Smooth muscle cell (in vitro differentiated cells): ENCODE measurements around the gene CEP170B. TPM values are rescaled to one million over a fixed set of nuclear protein-coding genes. Genes with fewer than 3 reads are reported as not detected.

Source experiments
- DNase-seq: peaks from one replicate; lab custom pipeline; 2025; ENCODE audit not compliant: unreplicated experiment; lab: John Stamatoyannopoulos, UW
- H2AFZ ChIP-seq: fragments of 200-600 bp; sonication (generic); 2 replicates; pipeline ENCODE4 v1.6.0; 2016; ENCODE audit warnings: antibody characterized with exemption, low read depth, mild to moderate bottlenecking
- H3F3A ChIP-seq: fragments of 200-600 bp; sonication (generic); 2 replicates; pipeline ENCODE4 v1.6.0; 2017; ENCODE audit warnings: antibody characterized with exemption, low read depth
- H3K27ac ChIP-seq: fragments of 200-600 bp; sonication (generic); 2 replicates; pipeline ENCODE4 v1.5.1; 2016; ENCODE audit warnings: low read depth, mild to moderate bottlenecking
- H3K27me3 ChIP-seq: fragments of 200-600 bp; sonication (generic); 2 replicates; pipeline ENCODE4 v1.6.1; 2016; ENCODE audit warnings: low read depth, mild to moderate bottlenecking
- H3K36me3 ChIP-seq: fragments of 200-600 bp; sonication (generic); 2 replicates; pipeline ENCODE4 v1.5.1; 2016; ENCODE audit warnings: low read depth
- H3K4me1 ChIP-seq: fragments of 200-600 bp; sonication (generic); 2 replicates; pipeline ENCODE4 v1.5.1; 2016; ENCODE audit warnings: low read depth
- H3K4me2 ChIP-seq: fragments of 200-600 bp; sonication (generic); 2 replicates; pipeline ENCODE4 v1.6.0; 2016; ENCODE audit warnings: mild to moderate bottlenecking
- H3K4me3 ChIP-seq: fragments of 200-600 bp; sonication (generic); 2 replicates; pipeline ENCODE4 v1.5.1; 2016; ENCODE audit warnings: mild to moderate bottlenecking
- H3K79me2 ChIP-seq: fragments of 200-600 bp; sonication (generic); 2 replicates; pipeline ENCODE4 v1.6.0; 2016; ENCODE audit warnings: low read depth, mild to moderate bottlenecking
- H3K9ac ChIP-seq: fragments of 200-600 bp; sonication (generic); 2 replicates; pipeline ENCODE4 v1.6.0; 2016; ENCODE audit warnings: low read depth
- H3K9me3 ChIP-seq: fragments of 200-600 bp; sonication (generic); replicated peaks from 2 replicates; pipeline ENCODE4 v1.5.1; 2016; ENCODE audit warnings: low read depth
- H4K20me1 ChIP-seq: fragments of 200-600 bp; sonication (generic); 2 replicates; pipeline ENCODE4 v1.6.0; 2016; ENCODE audit warnings: low read depth
- WGBS: methylation state at CpG from one replicate; pipeline ENCODE4 v1.1.7; 2016; ENCODE audit warnings: low lambda C conversion rate; 5-methylcytosine and 5-hydroxymethylcytosine counted together
- polyA plus RNA-seq: library from polyadenylated mRNA; unstranded; fragments of >200 nt; fragmentation: Nextera tagmentation; extraction: Ambion mirVana; gene quantifications from 2 replicates; pipeline ENCODE4 v1.2.1, GENCODE V29; 2016
- total RNA-seq: library from RNA; depleted of rRNA; stranded (reverse); fragments of >200 nt; gene quantifications from 2 replicates; pipeline ENCODE4 v1.2.3, GENCODE V29; 2014
- TF ChIP-seq, protein P1 (sequence below): fragments of 200-600 bp; sonication (generic); IDR thresholded peaks from 2 replicates; pipeline ENCODE4 v1.5.1; 2017; ENCODE audit warnings: borderline replicate concordance, mild to moderate bottlenecking, antibody characterized with exemption; ENCODE audit not compliant: insufficient read depth, poor library complexity, severe bottlenecking

CEP170B gene
- total and polyA plus RNA-seq, 2 experiments from 2014 or later: 5.9 to 9.8 TPM

DNA sequence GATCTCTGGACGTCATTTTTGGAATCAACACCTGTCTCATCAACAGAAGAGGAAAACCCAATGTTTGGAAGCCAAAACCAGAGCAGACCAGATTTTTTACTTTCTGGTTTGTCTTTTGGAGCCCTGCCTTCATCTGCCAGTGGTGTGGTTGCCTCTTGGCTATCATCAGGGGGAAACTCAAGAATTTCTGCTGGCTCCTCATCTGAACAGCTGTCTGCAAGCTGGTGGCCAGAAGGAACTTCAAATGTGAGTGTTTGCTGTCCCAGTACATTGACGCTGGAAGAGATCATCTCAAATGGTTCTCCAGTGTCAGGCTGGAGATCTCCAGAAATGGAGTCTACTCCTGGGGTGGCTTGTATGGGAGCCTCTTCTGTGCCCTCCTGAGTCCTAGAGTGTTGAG, 73.4 kb downstream of the CEP170B start:
- no peak overlapping the region for H3K9ac ChIP-seq
- no peak for DNase-seq
- H3F3A ChIP-seq: no peaks in the 10 kb centered on the region
- TF ChIP-seq, protein P1, sequence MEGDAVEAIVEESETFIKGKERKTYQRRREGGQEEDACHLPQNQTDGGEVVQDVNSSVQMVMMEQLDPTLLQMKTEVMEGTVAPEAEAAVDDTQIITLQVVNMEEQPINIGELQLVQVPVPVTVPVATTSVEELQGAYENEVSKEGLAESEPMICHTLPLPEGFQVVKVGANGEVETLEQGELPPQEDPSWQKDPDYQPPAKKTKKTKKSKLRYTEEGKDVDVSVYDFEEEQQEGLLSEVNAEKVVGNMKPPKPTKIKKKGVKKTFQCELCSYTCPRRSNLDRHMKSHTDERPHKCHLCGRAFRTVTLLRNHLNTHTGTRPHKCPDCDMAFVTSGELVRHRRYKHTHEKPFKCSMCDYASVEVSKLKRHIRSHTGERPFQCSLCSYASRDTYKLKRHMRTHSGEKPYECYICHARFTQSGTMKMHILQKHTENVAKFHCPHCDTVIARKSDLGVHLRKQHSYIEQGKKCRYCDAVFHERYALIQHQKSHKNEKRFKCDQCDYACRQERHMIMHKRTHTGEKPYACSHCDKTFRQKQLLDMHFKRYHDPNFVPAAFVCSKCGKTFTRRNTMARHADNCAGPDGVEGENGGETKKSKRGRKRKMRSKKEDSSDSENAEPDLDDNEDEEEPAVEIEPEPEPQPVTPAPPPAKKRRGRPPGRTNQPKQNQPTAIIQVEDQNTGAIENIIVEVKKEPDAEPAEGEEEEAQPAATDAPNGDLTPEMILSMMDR: no peak
- no peaks in the 10 kb centered on the region for H4K20me1 ChIP-seq
- peaks cover 28% of the 10 kb centered on the region for H3K27me3 ChIP-seq
- H3K36me3 ChIP-seq: no peaks in the 10 kb centered on the region
- H3K4me1 ChIP-seq: no peaks in the 10 kb centered on the region
- no peak overlapping the region for H3K27ac ChIP-seq
- no peak overlapping the region for H3K4me2 ChIP-seq
- no peaks in the 10 kb centered on the region for H3K79me2 ChIP-seq
- no peak overlapping the region for H2AFZ ChIP-seq
- no peaks in the 10 kb centered on the region for H3K9me3 ChIP-seq
- 80% methylated on average over 2 of the region's 2 CpGs for WGBS
- no peak overlapping the region for H3K4me3 ChIP-seq

DNA sequence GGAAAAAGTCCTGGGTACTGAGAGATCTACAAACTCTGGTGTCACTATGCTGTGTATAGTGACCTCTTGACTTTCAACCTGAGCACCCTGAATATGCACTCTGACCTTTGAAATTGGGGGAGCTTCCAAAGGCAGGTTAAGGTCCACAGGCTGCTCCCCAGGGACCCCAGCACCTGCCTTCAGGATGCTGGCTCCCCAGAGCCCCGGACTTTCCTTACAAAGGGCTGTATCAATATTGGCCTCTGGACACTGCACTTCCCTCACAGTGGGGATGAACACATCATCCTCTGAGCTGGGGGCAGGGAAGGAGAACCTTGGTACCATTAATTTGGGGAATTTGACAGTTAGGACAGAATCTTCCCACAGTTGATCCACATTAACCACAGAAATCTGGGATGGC, 73.9 kb downstream of the CEP170B start:
- no peak overlapping the region for H3K27ac ChIP-seq
- no peak overlapping the region for H3K4me2 ChIP-seq
- H3K36me3 ChIP-seq: no peaks in the 10 kb centered on the region
- no peak overlapping the region for H3K9ac ChIP-seq
- TF ChIP-seq, protein P1: no peak
- H2AFZ ChIP-seq: no peak overlapping the region
- H3K9me3 ChIP-seq: no peaks in the 10 kb centered on the region
- H3K4me1 ChIP-seq: no peaks in the 10 kb centered on the region
- peaks cover 28% of the 10 kb centered on the region for H3K27me3 ChIP-seq
- H3F3A ChIP-seq: no peaks in the 10 kb centered on the region
- H3K4me3 ChIP-seq: no peak overlapping the region
- no peaks in the 10 kb centered on the region for H3K79me2 ChIP-seq
- DNase-seq: no peak
- 83% methylated on average over 1 of the region's 1 CpG for WGBS
- H4K20me1 ChIP-seq: no peaks in the 10 kb centered on the region

DNA sequence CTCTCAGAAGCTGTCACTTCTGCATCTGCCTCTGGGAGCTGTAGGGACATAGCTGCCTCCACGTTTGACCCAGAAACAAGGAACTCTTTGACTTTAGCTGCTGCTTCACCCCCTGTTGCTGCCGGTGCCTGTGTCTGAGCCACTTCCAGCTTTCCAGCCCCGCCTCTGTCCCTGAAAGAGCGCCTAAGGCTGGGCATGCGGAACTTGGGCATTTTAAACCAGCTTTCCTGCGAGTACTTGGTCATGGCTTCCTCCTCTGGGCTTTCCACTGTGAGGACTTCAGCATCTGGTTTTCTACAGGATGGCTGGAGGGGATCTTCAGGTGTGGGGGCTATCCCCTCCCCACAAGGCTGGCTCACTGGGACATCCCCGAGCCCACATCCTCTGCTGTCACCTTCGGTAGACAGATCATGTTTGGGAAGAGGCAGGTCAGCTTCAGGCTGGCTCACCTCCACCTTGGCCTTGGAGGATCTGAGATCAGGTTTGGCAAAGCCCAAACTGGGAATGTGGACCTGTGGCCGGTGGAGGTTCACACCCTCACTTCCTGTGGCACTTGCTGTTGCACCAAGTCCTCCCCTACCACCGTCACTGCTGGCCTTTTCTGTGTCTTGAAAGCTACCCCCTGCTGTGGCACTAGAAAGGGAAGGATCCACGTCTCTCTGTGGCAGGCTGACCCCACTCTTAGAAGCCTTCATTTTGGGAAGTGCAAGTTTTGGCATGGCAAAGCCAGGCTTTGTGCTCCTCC, 74.8 kb downstream of the CEP170B start:
- Histone ChIP-seq H3K9me3 (no peaks in the 10 kb centered on the region), H3K79me2 (no peaks in the 10 kb centered on the region), H3F3A (no peaks in the 10 kb centered on the region), H4K20me1 (no peaks in the 10 kb centered on the region), H3K4me2 (no peak overlapping the region), H3K4me1 (no peaks in the 10 kb centered on the region), H2AFZ (no peak overlapping the region), H3K9ac (no peak overlapping the region), H3K4me3 (no peak overlapping the region), H3K27ac (no peak overlapping the region), H3K27me3 (peaks cover 19% of the 10 kb centered on the region), H3K36me3 (no peaks in the 10 kb centered on the region)
- 71% methylated on average over 11 of the region's 11 CpGs for WGBS
- TF ChIP-seq, protein P1: no peak
- no peak for DNase-seq
